AG04449 (cell line): Measurements from ENCODE around the gene SLC6A12.

ENCODE experiments used
- CTCF ChIA-PET: fragments of 350-600 bp; formaldehyde crosslinking; extraction: SDS; loops from one replicate; lab custom pipeline; 2021; ENCODE audit warnings: antibody characterized with exemption; lab: Yijun Ruan, JAX
- POLR2A ChIA-PET: fragments of 400-600, 350-600 bp; formaldehyde crosslinking; extraction: SDS; loops from one replicate; lab custom pipeline; 2020; ENCODE audit warnings: antibody characterized with exemption, inconsistent platforms; lab: Yijun Ruan, JAX
- DNase-seq: peaks from one replicate; pipeline ENCODE4 v3.0.0-alpha.2; 2010; ENCODE audit warnings: low read depth, low spot score
- H3K4me3 ChIP-seq: 2 replicates; pipeline ENCODE4 v1.5.1; 2011; ENCODE audit warnings: low read depth, mild to moderate bottlenecking, control low read depth, low read length
- TF ChIP-seq, protein P1 (sequence below): IDR thresholded peaks from one replicate; pipeline ENCODE4 v1.5.1; 2011; ENCODE audit warnings: mild to moderate bottlenecking, moderate library complexity, low read length, control low read depth, inconsistent platforms; ENCODE audit not compliant: insufficient read depth; ENCODE audit errors: missing control alignments

Gene SLC6A12

DNA sequence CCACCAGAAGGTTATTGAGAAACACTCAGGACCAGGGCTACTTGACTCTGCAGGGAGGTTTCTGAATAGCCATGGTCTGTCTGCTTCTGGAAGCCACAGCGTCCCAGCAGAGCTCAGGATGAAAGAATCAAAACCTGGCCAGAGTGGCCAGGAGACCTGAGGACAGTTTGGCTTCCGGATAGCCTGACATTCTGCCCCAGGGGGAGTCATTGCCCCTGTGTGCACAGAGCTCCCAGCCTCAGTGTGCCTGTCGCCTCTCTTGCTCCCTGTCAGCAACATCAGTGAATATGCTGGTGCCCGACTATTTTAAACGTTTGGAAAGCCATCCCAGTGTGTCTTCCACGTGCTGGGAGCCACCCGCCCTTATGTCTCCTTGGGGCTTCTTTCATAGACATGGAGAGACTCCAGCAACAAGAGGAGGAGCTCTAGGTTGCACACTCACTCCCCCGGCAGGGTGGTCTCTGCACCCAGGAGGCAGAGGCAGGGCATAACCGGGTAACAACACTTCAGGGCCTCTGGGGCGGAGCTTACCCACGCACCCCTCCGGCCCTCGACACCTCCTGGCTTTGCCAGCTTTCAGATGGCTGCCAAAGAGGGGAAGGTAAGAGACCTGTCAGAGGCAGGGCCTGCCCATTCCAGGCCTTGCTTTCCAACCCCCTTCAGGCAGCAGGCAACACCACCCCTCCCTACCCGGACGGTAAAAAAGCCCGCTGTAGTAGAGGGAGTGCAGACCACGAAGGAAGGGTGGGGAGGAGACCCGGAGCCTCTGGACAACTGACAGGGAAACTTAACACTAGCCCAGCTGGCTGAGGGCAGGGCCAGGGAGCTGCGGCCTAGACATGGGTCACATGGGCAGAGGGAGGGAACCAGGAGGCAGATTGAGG, 19.0 kb upstream of the SLC6A12 start:
- DNase-seq: no peak
- POLR2A ChIA-PET: no interaction called here
- no peak overlapping the region for H3K4me3 ChIP-seq
- CTCF ChIA-PET: interaction anchor here (0.9 to 1.1 kb wide), 4 partner anchors 13 to 29 kb away, joined by 3 to 5 read pairs (median 4); no protein-coding TSS in a partner anchor
- TF ChIP-seq, protein P1, sequence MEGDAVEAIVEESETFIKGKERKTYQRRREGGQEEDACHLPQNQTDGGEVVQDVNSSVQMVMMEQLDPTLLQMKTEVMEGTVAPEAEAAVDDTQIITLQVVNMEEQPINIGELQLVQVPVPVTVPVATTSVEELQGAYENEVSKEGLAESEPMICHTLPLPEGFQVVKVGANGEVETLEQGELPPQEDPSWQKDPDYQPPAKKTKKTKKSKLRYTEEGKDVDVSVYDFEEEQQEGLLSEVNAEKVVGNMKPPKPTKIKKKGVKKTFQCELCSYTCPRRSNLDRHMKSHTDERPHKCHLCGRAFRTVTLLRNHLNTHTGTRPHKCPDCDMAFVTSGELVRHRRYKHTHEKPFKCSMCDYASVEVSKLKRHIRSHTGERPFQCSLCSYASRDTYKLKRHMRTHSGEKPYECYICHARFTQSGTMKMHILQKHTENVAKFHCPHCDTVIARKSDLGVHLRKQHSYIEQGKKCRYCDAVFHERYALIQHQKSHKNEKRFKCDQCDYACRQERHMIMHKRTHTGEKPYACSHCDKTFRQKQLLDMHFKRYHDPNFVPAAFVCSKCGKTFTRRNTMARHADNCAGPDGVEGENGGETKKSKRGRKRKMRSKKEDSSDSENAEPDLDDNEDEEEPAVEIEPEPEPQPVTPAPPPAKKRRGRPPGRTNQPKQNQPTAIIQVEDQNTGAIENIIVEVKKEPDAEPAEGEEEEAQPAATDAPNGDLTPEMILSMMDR: no peak

DNA sequence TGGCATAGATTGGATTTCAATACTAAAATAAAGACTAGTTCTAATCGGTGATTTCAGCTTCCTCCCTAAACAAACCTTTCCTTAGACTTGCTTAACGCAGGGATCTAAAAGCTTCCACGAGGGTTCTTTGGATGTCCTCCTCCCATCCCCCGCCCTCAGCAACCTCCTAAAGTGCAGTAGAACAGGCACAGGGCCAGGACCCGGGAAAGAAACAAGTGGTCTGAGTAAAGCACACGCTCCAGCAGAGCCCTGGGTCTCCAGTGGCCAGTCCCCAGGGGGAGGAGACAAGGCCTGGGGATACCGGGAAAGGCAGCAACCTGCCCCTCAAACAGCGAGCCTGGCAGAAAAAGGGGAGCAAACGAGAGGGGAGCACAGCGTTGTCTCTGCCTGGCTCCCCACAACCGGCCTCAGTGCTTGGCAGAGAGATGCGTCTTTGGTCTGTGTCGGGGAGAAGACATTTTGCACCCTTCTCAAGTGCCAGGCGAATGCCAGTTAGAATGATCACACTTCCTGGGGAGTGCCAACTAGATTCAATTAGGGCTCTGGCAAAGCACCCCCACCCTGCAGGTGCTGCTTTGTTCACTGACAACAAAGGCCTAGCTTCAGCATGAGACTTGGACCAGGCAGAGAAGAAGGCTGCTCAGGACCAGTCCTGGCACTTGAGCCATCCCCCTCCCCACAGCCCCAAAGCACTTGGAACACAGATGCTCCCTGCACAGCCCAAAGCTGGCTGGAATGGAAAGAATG, 17.1 kb upstream of the SLC6A12 start:
- no peak overlapping the region for H3K4me3 ChIP-seq
- TF ChIP-seq, protein P1: no peak
- no peak for DNase-seq
- ChIA-PET POLR2A (no interaction called here), CTCF (interaction anchor here (3.7 kb wide), 1 partner anchor 11 kb away, joined by 13 read pairs; no protein-coding TSS in a partner anchor)

DNA sequence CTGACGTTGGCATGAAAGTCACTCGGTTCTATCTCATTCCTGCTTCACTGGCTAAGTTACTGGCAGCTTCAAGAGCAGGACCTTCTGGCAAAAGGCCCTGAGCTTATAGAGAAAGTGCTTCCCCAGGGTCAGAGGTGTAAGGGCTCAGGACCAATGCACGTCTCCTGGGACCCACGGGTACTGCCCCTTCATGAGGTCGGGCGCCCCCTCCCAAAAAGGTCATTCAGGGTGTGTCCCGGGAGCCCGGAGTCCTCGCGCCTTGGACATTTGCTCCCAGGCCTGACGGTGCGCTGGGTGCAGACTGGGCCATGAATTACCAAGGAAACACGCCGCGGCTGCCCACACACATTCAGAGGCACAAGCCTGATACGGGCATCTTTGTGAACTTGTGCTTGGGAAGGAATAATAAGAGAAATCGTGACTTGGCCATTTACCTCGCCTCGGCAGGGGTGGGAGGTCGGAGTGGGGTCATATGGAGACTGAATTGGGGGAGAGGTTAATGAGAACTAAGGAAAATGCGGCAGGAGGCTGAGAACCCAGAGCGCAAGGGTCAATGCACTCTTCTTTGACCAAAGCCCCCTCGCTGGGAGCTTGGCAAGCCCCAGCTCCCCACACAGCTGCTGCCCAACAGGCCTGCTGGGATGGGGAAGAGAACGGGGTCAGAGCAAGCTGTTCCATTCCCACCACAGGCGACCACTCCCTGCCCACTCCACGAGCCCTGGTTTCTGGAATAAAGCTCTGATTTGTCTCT, 15.7 kb upstream of the SLC6A12 start:
- TF ChIP-seq, protein P1: no peak
- ChIA-PET POLR2A (no interaction called here), CTCF (interaction anchor here (3.7 kb wide), 1 partner anchor 10 kb away, joined by 13 read pairs; no protein-coding TSS in a partner anchor)
- DNase-seq: no peak
- no peak overlapping the region for H3K4me3 ChIP-seq

GRCh38 chr12:228846-229200, 14.9 kb upstream of the SLC6A12 start:
- TF ChIP-seq, protein P1: no peak
- DNase-seq: no peak
- no peak overlapping the region for H3K4me3 ChIP-seq
- CTCF ChIA-PET: interaction anchor here (3.7 kb wide), 1 partner anchor 9 kb away, joined by 13 read pairs; no protein-coding TSS in a partner anchor
- POLR2A ChIA-PET: no interaction called here

GRCh38 chr12:227923-228845, 14.2 kb upstream of the SLC6A12 start:
- DNase-seq: no peak
- TF ChIP-seq, protein P1: no peak
- POLR2A ChIA-PET: no interaction called here
- CTCF ChIA-PET: interaction anchor here (3.7 kb wide), 1 partner anchor 8 kb away, joined by 13 read pairs; no protein-coding TSS in a partner anchor
- no peak overlapping the region for H3K4me3 ChIP-seq
